K562 treated with DMSO at 1 percent for 4 hours (cell line): ENCODE measurements around the gene TRIP13. TPM values are rescaled to one million over a fixed set of nuclear protein-coding genes. Genes with fewer than 3 reads are reported as not detected.

Experiments
- total RNA-seq: library from RNA; unstranded; fragments of 300-600 nt; gene quantifications from 2 replicates; pipeline ENCODE4 v1.2.3, GENCODE V29; 2022; ENCODE audit not compliant: insufficient read depth

The TRIP13 gene, protein sequence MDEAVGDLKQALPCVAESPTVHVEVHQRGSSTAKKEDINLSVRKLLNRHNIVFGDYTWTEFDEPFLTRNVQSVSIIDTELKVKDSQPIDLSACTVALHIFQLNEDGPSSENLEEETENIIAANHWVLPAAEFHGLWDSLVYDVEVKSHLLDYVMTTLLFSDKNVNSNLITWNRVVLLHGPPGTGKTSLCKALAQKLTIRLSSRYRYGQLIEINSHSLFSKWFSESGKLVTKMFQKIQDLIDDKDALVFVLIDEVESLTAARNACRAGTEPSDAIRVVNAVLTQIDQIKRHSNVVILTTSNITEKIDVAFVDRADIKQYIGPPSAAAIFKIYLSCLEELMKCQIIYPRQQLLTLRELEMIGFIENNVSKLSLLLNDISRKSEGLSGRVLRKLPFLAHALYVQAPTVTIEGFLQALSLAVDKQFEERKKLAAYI
- 20.4 and 26.1 TPM in 2 replicates for total RNA-seq

DNA sequence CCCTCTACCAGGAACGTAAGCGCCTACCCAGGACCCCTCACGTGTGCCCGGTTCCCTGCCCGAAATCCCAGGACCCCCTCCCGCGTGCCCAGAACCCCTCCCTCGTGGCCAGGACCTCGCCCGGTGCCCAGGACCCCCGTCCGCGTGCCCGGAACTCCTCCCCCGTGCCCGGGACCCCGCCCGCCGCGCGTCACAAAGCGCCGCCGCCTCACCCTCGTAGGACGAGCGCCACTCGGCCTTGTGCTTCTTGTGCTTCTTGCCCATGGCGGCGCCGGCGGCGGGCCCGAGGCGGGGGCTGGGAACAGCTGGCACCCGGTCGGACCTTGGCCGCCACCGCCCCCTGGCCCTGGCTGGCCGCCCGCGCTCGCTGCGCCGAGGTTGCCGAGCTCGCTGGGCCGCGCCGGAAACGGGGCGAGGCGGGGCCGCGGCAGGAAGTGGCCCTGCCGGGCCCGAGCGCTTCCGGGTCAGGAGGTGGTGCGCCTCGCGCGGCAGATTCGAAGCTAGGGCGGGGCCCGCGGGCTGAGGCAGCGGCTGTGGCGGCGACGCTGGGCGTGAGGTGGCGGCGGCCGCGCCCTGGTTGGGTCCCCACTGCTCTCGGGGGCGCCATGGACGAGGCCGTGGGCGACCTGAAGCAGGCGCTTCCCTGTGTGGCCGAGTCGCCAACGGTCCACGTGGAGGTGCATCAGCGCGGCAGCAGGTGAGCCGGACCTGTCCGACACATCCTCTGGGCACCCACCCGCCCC is at the start of gene TRIP13, which contains the start of gene BRD9:
Gene TRIP13, plus strand, starts transcription at position 491 of the 743 bp plus-strand sequence. Its CDS starts 115 bp downstream, at position 606.
Gene BRD9, minus strand, starts transcription at position 408 of the 743 bp plus-strand sequence. Its CDS starts 144 bp downstream, at position 264.

DNA sequence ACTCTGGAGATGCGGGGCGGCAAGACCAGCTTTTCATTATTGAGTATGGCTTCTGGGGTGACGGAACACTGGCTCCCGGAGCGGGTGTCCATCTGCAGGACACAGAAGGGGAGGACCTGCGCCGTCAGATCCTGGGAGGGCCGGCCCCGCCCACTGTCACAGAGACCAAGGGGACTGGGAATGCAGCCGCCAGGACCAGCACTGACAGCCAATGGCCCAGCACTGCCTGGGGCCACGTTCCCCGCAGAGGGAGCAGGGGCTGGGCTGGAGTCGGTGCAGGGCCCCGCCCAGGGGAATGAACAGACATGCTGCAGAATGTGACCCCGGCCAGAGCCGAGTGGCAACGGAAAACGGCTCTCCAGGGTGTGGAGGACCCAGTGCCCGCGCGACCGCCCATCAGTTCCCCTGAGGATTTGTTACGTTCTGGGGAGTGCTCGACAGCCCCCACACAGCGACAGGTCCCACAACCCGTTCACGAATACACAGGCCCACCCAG is 42.1 kb upstream of the TRIP13 start, which contains the start of gene ZDHHC11:
Gene ZDHHC11, minus strand, starts transcription at position 476 of the 496 bp plus-strand sequence. Its CDS starts 384 bp downstream, at position 92.

Other genes with a start within 250 kb of the TRIP13 start
- gene TPPP, start 199.5 kb upstream of the TRIP13 start, total RNA-seq, result not detected in 2 replicates
- not detected in 2 replicates for gene ZDHHC11B, start 108.2 kb upstream of the TRIP13 start, total RNA-seq
- gene ZDHHC11, start 41.9 kb upstream of the TRIP13 start, total RNA-seq, result 0.74 and 0.82 TPM in 2 replicates
- 13.7 and 20.0 TPM in 2 replicates for gene BRD9, start 83 bp upstream of the TRIP13 start, total RNA-seq
- gene NKD2, start 115.9 kb downstream of the TRIP13 start, total RNA-seq, result 1.2 TPM in 1 of 2 replicates, not detected in the other
- 4.1 and 7.3 TPM in 2 replicates for gene SLC12A7, start 219.2 kb downstream of the TRIP13 start, total RNA-seq